ENCODE measurements around the gene PLEKHG4B. TPM values are rescaled to one million over a fixed set of nuclear protein-coding genes. Genes with fewer than 3 reads are reported as not detected.

The PLEKHG4B gene
- polyA plus RNA-seq, 1 of the 3 experiments (the other 2 are of a cell fraction) = 0.18 TPM

DNA sequence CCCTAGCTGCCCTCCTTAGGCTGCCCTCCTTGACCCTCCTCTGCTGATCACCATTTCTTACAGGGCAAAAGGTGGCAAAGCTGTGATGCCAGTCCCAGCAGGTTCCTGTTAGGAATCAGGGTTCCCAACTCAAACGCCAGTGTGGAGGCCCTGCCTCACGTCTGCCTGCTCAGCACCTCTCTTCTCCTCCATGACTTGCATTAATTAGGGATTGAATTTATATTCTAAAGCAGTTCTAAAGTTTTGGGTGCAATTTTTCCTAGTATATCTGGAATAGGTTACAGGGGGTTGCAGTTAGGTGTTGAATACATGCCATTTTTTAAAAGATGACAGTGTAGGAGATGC, 13.2 kb upstream of the PLEKHG4B start:
- H3K9me2 ChIP-seq = no peaks in the 10 kb centered on the region
- POLR2A ChIA-PET = no interaction called here
- peaks cover 13% of the 10 kb centered on the region; the same call in 1 of the 2 replicates for H3K27me3 ChIP-seq (ENCODE audit: insufficient read depth)
- no peaks in the 10 kb centered on the region for H3K9me3 ChIP-seq
- no peak overlapping the region for H3K9ac ChIP-seq
- H3F3A ChIP-seq (replicated peaks; ENCODE audit: insufficient read depth) = no peaks in the 10 kb centered on the region
- H3K4me3 ChIP-seq (ENCODE audit: low read depth in 2 of 2, low read length in 1 of 2) = no peak overlapping the region
- no peak overlapping the region for H3K4me2 ChIP-seq
- no peaks in the 10 kb centered on the region; a peak in 1 of 4 replicates for H3K4me1 ChIP-seq (ENCODE audit: control insufficient read depth in 1 of 2, insufficient read depth in 2 of 2, low read depth in 1 of 2, low read length in 1 of 2)
- no peaks in the 10 kb centered on the region for H3K79me2 ChIP-seq (ENCODE audit: insufficient read depth)
- H4K20me1 ChIP-seq (ENCODE audit: insufficient read depth) = no peaks in the 10 kb centered on the region
- TF ChIP-seq SIN3A (IDR thresholded peaks at IDR 0.05; ENCODE audit: borderline replicate concordance, low read depth, low read length) (no peak), MXI1 (IDR thresholded peaks at IDR 0.05; ENCODE audit: low read depth, low read length) (no peak), EZH2phosphoT487 (IDR thresholded peaks at IDR 0.05; ENCODE audit: borderline replicate concordance, low read depth) (no peak), TAF1 (IDR thresholded peaks at IDR 0.05; ENCODE audit: borderline replicate concordance, low read depth, low read length) (no peak)
- TF ChIP-seq, protein P1, sequence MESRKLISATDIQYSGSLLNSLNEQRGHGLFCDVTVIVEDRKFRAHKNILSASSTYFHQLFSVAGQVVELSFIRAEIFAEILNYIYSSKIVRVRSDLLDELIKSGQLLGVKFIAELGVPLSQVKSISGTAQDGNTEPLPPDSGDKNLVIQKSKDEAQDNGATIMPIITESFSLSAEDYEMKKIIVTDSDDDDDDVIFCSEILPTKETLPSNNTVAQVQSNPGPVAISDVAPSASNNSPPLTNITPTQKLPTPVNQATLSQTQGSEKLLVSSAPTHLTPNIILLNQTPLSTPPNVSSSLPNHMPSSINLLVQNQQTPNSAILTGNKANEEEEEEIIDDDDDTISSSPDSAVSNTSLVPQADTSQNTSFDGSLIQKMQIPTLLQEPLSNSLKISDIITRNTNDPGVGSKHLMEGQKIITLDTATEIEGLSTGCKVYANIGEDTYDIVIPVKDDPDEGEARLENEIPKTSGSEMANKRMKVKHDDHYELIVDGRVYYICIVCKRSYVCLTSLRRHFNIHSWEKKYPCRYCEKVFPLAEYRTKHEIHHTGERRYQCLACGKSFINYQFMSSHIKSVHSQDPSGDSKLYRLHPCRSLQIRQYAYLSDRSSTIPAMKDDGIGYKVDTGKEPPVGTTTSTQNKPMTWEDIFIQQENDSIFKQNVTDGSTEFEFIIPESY (IDR thresholded peaks at IDR 0.05; ENCODE audit: borderline replicate concordance, low read depth) = no peak
- TF ChIP-seq, protein P2, sequence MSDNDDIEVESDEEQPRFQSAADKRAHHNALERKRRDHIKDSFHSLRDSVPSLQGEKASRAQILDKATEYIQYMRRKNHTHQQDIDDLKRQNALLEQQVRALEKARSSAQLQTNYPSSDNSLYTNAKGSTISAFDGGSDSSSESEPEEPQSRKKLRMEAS (IDR thresholded peaks at IDR 0.05; ENCODE audit: low read depth) = no peak
- no peak overlapping the region for H2AFZ ChIP-seq (ENCODE audit: low read depth)
- CTCF ChIA-PET = no interaction called here
- H3K36me3 ChIP-seq (replicated peaks in 1 of 2; ENCODE audit: control insufficient read depth in 1 of 2, insufficient read depth in 2 of 2, low read length in 1 of 2) = no peaks in the 10 kb centered on the region
- DNase-seq = no peak
- 18% methylated on average over 2 of the region's 2 CpGs for WGBS (ENCODE audit: low lambda C conversion rate)
- H3K27ac ChIP-seq (ENCODE audit: low read depth in 2 of 2, low read length in 1 of 2) = no peak overlapping the region

- DNase-seq = no peak
- Histone ChIP-seq H3K9me3 (no peaks in the 10 kb centered on the region), H3K9me2 (no peaks in the 10 kb centered on the region), H3K79me2 (ENCODE audit: insufficient read depth) (no peaks in the 10 kb centered on the region), H3K27me3 (ENCODE audit: insufficient read depth) (peaks cover 8% of the 10 kb centered on the region; the same call in 1 of the 2 replicates), H3K4me1 (ENCODE audit: control insufficient read depth in 1 of 2, insufficient read depth in 2 of 2, low read depth in 1 of 2, low read length in 1 of 2) (no peaks in the 10 kb centered on the region; a peak in 1 of 4 replicates), H3K9ac (no peak overlapping the region), H3K4me2 (no peak overlapping the region), H3K27ac (ENCODE audit: low read depth in 2 of 2, low read length in 1 of 2) (no peak overlapping the region), H4K20me1 (ENCODE audit: insufficient read depth) (no peaks in the 10 kb centered on the region), H3F3A (replicated peaks; ENCODE audit: insufficient read depth) (no peaks in the 10 kb centered on the region), H3K36me3 (replicated peaks in 1 of 2; ENCODE audit: control insufficient read depth in 1 of 2, insufficient read depth in 2 of 2, low read length in 1 of 2) (no peaks in the 10 kb centered on the region), H2AFZ (ENCODE audit: low read depth) (no peak overlapping the region), H3K4me3 (ENCODE audit: low read depth in 2 of 2, low read length in 1 of 2) (no peak overlapping the region)
- CTCF ChIA-PET = no interaction called here
- POLR2A ChIA-PET = no interaction called here
- 37% methylated on average over 10 of the region's 10 CpGs for WGBS (ENCODE audit: low lambda C conversion rate)
- TF ChIP-seq FOXJ3 (CRISPR knock-in tag; IDR thresholded peaks at IDR 0.05) (no peak), POLR2AphosphoS5 (IDR thresholded peaks at IDR 0.05; ENCODE audit: low read depth, low read length) (no peak), SIN3A (IDR thresholded peaks at IDR 0.05; ENCODE audit: borderline replicate concordance, low read depth, low read length) (no peak), MXI1 (IDR thresholded peaks at IDR 0.05; ENCODE audit: low read depth, low read length) (no peak), FOXM1 (IDR thresholded peaks at IDR 0.05; ENCODE audit: low read depth) (no peak), YY1 (IDR thresholded peaks at IDR 0.05; ENCODE audit: low read depth) (no peak), NRF1 (IDR thresholded peaks at IDR 0.05; ENCODE audit: low read depth, low read length) (no peak), RCOR1 (IDR thresholded peaks at IDR 0.05; ENCODE audit: low read length) (no peak), SMC3 (IDR thresholded peaks at IDR 0.05; ENCODE audit: low read depth, low read length) (no peak), ELF1 (IDR thresholded peaks at IDR 0.05) (no peak), USF1 (IDR thresholded peaks at IDR 0.05; ENCODE audit: borderline replicate concordance, low read depth) (no peak), NFIC (IDR thresholded peaks at IDR 0.05; ENCODE audit: borderline replicate concordance) (no peak), RAD21 (IDR thresholded peaks at IDR 0.05; ENCODE audit: low read length) (no peak)
- TF ChIP-seq, protein P2 (IDR thresholded peaks at IDR 0.05; ENCODE audit: low read depth) = no peak
These were observed 12.7 kb upstream of the PLEKHG4B start for GRCh38 chr5:79263-79662.

Measured in SK-N-SH (cell line).